GM19025 (cell line): ENCODE results near the gene FAF1.
A peak's percentile ranks its signal among the peaks of the same experiment; 100 is the strongest.
"Not testable (repeated sequence)": the region's sequence is repeated elsewhere in the genome, so short reads cannot be mapped to it uniquely, and the experiment has no call there.

ENCODE experiments used
- ATAC-seq: cut with Tn5 transposase; IDR thresholded peaks from one replicate; pipeline ENCODE4 v1.9.1; 2021; ENCODE audit warnings: mild to moderate bottlenecking, low read depth, moderate library complexity; ENCODE audit not compliant: unreplicated experiment

Gene FAF1

GRCh38 chr1:50917138-50918137 is 42.6 kb downstream of the FAF1 start:
- ATAC-seq: no peak

DNA sequence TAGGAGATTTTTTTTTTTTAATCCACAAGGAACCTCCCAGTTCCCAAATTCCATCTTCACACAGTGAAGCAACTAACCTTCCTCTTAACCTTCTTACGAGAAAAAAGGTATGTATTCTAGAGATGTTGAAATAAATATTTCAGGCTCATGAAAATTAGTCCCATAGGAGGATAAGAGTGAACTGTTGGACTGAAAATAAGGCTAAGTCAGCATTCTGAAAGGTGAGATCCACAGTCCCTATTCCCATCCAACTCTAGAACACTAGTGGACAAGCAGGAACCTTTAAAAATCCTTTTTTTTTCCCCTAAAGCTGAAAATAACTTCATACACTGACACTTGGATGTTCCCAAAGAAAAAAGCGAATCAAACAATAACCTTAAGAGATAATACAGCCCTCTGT is 44.4 kb downstream of the FAF1 start:
- no peak for ATAC-seq

GRCh38 chr1:50913954-50914353 is 46.1 kb downstream of the FAF1 start:
- ATAC-seq: no peak

DNA sequence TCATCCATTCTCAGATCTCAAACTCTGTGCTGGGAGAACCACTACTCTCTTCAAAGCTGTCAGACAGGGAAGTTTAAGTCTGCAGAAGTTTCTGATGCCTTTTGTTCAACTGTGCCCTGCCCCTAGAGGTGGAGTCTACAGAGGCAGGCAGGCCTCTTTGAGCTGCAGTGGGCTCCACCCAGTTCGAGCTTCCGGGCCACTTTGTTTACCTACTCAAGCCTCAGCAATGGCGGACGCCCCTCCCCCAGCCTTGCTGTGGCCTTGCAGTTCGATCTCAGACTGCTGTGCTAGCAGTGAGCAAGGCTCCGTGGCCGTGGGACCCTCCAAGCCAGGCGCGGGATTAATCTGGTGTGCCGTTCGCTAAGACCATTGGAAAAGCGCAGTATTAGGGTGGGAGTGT is 49.7 kb downstream of the FAF1 start:
- not testable (repeated sequence) for ATAC-seq

DNA sequence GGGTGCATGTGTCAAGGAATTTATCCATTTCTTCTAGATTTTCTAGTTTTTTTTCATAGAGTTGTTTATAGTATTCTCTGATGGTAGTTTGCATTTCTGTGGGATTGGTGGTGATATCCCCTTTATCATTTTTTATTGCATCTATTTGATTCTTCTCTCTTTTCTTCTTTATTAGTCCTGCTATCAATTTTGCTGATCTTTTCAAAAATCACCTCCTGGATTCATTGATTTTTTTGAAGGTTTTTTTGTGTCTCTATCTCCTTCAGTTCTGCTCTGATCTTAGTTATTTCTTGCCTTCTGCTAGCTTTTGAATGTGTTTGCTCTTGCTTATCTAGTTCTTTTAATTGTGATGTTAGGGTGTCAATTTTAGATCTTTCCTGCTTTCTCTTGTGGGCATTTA is 52.5 kb downstream of the FAF1 start:
- ATAC-seq: not testable (repeated sequence)

- ATAC-seq: not testable (repeated sequence)
Measured at GRCh38 chr1:50906050-50906449, 54.0 kb downstream of the FAF1 start.

DNA sequence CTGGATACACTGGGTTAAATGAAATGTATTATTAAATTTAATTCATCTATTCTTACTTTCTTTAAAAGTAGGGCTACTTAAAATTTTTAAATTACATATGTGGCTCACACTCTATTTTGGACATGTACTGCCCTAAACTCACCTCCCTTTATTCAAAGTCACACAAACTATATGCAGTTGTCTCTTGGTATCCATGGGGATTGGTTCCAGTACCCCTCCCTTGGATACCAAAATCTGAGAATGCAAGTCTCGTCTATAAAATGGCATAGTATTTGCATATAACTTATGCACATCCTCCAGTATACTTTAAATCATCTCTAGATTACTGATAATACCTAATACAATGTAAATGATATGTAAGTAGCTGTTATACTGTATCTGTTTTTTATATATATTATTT is 57.6 kb downstream of the FAF1 start:
- no peak for ATAC-seq

- ATAC-seq: no peak
Measured at GRCh38 chr1:50901872-50902271, 58.2 kb downstream of the FAF1 start.

DNA sequence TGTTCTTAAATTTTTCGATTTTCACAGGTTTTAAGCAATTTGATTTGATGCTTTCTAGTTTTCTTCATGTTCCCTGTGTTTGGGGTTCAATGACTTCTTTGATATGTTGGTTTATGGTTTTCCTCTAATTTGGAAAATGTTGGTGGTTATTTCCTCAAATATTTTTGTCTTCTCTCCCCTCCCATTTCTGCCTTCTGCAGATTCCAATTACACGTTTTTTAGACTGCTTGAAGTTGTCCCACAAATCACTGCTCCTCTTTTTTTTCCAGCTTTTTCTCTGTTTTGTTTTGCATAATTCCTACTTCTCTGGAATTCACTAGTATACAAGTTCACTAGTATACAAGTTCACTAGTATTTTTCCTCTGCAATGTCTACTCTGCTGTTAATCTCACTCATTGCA is 61.3 kb downstream of the FAF1 start:
- ATAC-seq: no peak

GRCh38 chr1:50894340-50894739 is 65.7 kb downstream of the FAF1 start:
- ATAC-seq: no peak

DNA sequence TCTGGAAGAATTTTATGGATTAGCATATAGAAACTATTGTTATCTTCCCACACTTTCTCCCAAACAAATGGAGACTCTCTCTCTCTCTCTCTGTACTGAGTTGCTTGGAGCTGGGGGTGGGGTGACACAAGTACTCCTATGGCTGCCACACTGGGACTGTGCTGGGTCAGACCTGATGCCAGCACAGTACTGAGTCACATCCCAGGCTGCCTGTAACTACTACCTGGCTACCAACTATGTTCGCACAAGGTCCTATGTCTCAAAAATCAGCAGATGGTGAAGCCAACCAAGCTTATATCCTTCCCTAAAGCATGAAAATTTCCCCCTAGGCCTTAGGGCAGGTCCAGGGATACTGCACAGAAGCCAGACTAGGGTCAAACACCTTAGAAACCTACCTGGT is 66.6 kb downstream of the FAF1 start:
- ATAC-seq: no peak

- ATAC-seq: not testable (repeated sequence)
Measured at GRCh38 chr1:50887555-50887954, 72.5 kb downstream of the FAF1 start.

GRCh38 chr1:50880373-50880772 is 79.7 kb downstream of the FAF1 start:
- ATAC-seq: no peak

DNA sequence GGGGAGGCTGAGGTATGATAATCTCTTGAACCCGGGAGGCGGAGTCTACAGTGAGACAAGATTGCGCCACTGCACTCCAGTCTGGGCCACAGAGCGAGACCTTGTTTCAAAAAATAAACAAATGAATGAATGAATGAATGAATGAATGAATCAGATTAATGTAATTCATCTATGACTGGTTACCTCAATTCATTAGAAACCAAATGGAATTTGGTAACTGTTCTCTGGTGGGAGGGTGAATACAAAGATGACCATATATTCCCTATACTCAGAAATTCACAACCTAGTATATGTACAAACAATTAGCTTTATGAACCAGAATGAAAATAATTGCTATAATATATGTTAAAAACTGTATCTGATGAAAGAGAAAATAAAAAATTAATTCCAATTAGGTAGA is 80.9 kb downstream of the FAF1 start:
- no peak for ATAC-seq

- no peak for ATAC-seq
Measured at GRCh38 chr1:50878434-50878833, 81.6 kb downstream of the FAF1 start.

DNA sequence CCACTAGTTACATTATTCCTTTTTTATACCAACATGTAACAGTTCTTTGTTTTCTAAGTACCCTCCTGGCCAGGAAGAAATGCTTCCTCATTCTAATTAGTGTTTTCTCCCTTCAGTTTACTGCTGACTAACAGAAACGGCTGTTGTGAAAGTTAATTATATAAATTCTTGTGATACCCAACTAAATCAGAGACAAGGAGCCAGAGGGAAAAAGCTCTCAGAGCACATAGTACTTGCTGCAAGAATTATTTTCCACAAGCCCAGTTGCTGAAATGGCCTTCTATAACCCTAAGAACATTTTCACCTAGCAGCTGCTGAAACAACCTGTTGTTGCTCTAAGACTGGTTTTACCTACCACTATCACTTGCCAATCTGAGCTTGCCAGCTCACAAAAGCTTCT is 82.4 kb downstream of the FAF1 start:
- no peak for ATAC-seq

DNA sequence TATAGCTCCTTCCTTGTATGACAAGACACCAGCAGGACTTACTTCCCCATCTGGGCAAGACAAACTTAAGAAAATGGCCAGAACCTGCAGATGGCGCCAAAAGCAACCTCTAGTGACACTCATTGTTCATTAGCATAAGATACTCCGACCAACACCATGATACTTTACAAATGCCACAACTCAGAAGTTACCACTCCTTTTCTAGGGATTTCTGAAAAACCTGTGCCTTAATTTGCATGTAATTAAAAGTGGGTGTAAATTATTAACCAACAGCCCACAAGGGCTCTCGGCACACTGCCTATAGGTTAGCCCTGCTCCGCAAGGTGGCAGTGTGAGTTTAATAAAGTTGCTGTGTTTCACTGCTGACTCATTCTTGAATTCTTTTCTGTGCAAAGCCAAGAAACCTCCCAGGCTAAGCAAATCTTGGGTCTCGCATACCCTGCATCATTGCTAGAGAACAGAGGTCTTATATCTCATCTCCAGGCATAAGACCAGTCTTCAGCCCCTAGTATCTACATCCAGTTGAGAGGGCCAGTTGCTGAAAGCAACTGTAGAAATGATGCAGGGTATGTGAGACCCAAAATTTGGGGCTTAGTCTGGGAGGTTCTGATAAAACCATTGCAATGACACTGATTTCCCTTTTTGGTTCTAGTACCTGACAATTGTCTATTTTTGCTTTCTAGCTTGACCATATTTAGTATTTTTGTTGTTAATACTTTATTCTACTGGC is 86.4 kb downstream of the FAF1 start:
- ATAC-seq: peak; percentile 92

DNA sequence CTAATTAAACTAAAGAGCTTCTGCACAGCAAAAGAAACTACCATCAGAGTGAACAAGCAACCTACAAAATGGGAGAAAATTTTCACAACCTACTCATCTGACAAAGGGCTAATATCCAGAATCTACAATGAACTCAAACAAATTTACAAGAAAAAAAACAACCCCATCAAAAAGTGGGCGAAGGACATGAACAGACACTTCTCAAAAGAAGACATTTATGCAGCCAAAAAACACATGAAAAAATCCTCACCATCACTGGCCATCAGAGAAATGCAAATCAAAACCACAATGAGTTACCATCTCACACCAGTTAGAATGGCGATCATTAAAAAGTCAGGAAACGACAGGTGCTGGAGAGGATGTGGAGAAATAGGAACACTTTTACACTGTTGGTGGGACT is 95.2 kb downstream of the FAF1 start:
- ATAC-seq: not testable (repeated sequence)

DNA sequence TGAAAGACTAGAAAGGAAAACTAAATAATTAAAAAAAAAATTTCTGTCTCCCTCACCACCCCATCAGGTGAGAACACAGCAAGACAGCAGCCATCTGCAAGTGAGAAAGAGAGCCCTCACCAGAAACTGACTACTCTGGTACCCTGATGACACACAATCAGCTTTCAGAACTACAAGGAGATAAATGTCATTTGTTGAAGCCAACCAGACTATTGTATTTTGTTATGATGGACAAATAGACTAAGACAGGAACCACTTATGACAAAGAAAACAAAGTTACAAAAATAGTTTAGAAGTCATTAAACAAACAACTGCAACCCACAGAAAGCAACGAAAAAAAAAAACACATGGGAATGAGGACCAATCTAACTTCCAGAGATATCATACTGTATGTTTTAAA is 98.3 kb downstream of the FAF1 start:
- ATAC-seq: no peak

DNA sequence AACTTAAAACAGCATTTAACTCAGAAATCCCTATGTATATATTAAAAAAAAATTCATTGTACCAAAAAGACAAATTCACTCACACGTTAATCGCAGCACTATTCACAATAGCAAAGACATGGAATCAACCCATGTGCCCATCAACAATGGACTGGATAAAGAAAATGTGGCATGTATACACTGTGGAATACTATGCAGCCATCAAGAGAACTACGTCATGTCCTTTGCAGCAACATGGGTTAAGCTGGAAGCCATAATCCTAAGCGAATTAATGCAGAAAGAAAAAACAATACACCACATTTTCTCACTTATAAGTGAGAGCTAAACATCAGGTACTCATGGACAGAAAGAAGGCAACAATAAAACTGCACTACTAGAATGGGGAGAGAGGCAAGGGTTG is 99.4 kb downstream of the FAF1 start:
- no peak for ATAC-seq

- ATAC-seq: no peak
Measured at GRCh38 chr1:50860256-50860655, 99.8 kb downstream of the FAF1 start.

DNA sequence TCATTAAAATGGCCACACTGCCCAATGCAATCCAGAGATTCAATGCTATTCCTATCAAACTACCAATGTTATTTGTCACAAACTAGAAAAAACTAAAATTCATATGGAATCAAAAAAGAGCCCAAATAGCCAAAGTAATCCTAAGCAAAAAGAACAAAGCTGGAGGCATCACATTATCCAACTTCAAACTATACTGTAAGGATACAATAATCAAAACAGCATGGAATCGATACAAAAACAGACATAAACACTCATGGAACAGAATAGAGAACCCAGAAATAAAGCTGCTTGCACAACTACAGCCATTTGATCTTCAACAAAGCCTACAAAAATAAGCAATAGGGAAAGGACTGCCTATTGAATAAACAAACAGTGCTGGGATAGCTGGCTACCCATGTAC is 100.4 kb downstream of the FAF1 start:
- ATAC-seq: no peak
